GM21381 (cell line): ENCODE measurements around the gene PAXIP1.
"Not testable (repeated sequence)": the region's sequence is repeated elsewhere in the genome, so short reads cannot be mapped to it uniquely, and the experiment has no call there.

ENCODE experiments used
- ATAC-seq: cut with Tn5 transposase; IDR thresholded peaks from one replicate; pipeline ENCODE4 v1.9.1; 2021; ENCODE audit warnings: mild to moderate bottlenecking, moderate library complexity; ENCODE audit not compliant: unreplicated experiment

Gene PAXIP1

GRCh38 chr7:154950960-154951359 is 52.0 kb downstream of the PAXIP1 start:
- no peak for ATAC-seq

GRCh38 chr7:154947604-154948003 is 55.3 kb downstream of the PAXIP1 start:
- no peak for ATAC-seq

DNA sequence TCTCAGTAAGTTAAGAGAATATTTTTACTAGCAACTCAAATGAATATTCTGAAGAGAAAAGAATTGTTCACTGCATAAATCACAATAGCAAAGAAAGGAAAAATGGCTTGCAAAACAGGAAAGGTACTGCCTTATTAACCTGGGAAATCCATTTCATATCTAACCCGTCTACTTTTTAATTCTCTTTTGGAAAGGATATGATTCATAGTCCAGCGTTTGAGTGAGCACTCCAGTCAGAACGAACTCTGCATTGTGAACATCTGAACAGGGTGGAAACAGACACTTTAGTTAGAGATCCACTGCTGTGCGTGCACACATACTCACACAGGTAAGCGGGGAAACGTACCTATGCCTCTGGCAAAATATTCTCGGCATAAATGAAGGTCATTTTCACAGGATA is 56.8 kb downstream of the PAXIP1 start:
- no peak for ATAC-seq

- ATAC-seq, result no peak
These were observed 59.0 kb downstream of the PAXIP1 start for GRCh38 chr7:154943906-154944305.

DNA sequence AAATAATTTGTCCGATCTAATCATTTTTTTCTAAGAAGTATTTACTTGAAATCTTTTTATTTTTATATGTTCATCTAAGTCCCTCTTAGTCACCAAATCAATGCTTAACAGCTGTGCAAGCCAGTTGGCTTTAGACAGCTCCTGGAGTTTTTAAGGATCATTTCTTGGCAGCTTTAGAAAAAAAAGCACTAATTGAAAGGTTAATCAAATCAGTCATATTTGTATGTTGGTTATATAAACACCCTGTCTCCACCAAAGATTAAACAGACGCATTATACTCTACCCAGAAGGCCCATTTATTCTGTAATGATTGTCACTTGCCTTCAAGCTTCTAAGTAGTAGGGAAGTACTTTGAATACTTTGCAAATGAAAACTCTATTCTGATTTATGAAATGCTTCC is 60.2 kb downstream of the PAXIP1 start:
- ATAC-seq, result no peak

DNA sequence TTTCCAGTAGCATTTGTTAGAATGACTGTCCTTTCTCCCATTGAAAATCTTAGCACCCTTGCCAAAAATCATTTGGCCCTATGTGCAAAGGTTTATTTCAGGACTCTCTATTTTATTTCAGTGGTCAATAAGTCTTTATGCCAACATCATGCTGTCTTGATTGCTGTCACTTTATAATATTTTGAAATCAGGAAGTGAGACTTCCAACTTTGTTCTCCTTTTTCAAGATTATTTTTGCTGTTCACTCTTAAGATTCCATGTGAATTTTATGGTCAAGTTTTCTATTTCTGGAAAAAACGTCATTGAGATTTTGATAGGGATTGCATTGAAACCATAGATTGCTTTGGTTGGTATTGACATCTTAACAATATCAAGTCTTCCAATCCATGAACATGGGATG is 65.1 kb downstream of the PAXIP1 start:
- no peak for ATAC-seq

- not testable (repeated sequence) for ATAC-seq
These were observed 68.5 kb downstream of the PAXIP1 start for GRCh38 chr7:154934353-154934952.

DNA sequence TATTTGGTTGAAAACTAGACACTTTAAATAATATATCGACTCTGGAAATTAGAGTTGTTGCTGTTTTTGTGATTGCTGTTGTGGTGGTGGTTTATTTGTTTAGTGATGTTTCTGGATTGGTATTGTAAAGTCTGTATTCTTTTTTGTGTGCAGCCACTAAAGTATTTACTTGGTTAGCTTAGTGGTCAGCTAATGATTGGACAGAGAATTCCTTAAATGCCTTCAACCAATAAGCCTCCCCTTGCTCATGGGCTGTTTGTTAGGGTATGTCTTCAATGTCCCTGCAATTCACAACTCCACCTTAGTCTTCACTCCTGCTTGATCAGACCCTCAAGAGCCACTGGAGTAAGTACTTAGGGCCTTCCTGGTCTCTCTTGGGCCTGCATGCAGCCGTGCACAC is 71.0 kb downstream of the PAXIP1 start:
- ATAC-seq, result no peak

GRCh38 chr7:154929006-154929726 is 73.8 kb downstream of the PAXIP1 start:
- peak; percentile 3 for ATAC-seq

- ATAC-seq, result peak; percentile 83
These were observed 74.6 kb downstream of the PAXIP1 start for GRCh38 chr7:154928136-154929005.

- ATAC-seq, result peak; percentile 54
These were observed 75.2 kb downstream of the PAXIP1 start for GRCh38 chr7:154927624-154928125.

- not testable (repeated sequence) for ATAC-seq
These were observed 80.5 kb downstream of the PAXIP1 start for GRCh38 chr7:154922472-154922871.

- ATAC-seq, result no peak
These were observed 83.3 kb downstream of the PAXIP1 start for GRCh38 chr7:154919344-154920225.

- ATAC-seq, result no peak
These were observed 84.2 kb downstream of the PAXIP1 start for GRCh38 chr7:154918741-154919140.

GRCh38 chr7:154918266-154918665 is 84.7 kb downstream of the PAXIP1 start:
- no peak for ATAC-seq

DNA sequence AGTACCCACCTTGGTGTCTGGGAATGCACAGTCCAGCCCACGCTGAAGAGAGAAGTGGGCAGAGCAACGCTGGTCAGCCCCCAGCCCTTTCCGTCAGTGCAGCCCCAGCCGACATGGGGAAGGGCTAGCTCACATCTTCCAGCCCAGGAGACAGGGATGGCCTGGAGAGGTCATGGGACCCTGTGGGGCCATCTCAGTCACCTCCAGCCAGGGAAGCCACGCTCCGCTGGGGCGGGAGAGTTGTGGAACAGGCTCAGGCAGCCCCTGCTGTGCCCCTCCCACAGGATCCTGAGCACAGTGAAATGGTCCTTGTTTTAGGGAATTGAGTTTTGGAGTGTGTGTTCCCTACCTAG is 85.1 kb downstream of the PAXIP1 start:
- ATAC-seq, result no peak

DNA sequence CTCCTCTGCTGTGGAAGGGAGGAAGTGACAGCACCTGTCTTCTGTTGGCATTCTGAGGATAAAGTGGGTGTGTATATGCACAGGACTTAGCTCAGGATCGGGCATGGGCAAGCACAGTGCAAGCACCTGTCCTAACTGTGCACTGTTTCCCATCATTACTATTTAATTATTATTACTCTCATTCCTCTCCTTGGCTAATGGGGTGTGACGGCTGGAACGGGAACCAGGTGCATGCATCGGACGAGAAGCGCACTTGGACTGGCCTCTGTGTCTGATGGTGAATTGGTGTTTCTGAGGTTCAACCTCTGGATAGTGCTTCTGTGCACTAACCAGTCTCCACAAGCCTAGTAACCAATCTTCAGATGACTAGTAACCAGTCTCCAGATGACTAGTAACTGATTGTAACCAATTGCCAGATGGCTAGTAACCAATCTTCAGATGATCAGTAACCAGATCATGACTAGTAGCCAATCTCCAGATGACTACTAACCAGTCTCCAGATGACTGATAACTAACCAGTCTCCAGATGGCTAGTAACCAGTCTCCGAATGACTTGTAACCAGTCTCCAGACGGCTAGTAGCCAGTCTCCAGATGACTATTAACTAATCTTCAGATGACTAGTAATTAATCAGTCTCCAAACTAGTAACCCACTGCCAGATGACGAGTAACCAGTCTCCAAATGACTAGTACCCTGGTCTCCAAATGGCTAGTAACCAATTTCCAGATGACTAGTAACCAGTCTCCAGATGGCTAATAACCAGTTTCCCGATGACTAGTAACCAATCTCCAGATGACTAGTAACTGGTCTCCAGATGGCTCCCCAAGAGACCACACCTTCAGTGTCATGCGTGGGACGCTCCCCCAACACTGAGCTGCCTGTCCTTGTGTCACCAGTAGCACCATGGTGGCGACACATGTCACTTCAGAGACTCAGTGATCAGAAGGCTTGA is 85.8 kb downstream of the PAXIP1 start:
- ATAC-seq, result no peak

GRCh38 chr7:154916381-154916780 is 86.5 kb downstream of the PAXIP1 start:
- ATAC-seq, result no peak

GRCh38 chr7:154915600-154915999 is 87.3 kb downstream of the PAXIP1 start:
- ATAC-seq, result no peak

DNA sequence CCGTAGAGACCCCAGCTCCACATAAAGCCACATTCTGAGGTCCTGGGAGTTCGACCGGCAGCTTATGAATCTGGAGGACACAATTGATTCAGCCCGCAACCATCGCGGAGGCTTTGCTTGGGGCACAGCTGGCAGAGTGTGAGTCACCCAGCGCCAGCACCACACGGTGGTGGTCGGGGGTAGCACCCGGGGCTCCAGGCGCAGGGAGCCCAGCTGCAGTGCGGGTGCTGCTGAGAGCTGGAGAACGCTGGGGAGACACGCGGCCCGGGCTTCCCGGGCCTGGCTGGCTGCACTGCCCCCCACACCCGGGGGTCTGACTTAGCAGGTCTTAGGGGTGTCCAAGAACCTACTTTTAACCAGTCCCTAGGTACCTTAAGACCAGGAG is 87.9 kb downstream of the PAXIP1 start:
- no peak for ATAC-seq
